NCI-H2196 (cell line): ENCODE data around the gene SLC38A10.
A peak's percentile ranks its signal among the peaks of the same experiment; 100 is the strongest.
"Not testable (repeated sequence)": the region's sequence is repeated elsewhere in the genome, so short reads cannot be mapped to it uniquely, and the experiment has no call there.

Experiments used
- DNase-seq: peaks from one replicate; lab custom pipeline; 2025; ENCODE audit not compliant: unreplicated experiment; lab: John Stamatoyannopoulos, UW

SLC38A10 gene

GRCh38 chr17:81313776-81314397 lies 18.8 kb upstream of the SLC38A10 start:
- no peak for DNase-seq

- no peak for DNase-seq
Observed at GRCh38 chr17:81312624-81313325, 17.7 kb upstream of the SLC38A10 start.

GRCh38 chr17:81311946-81312345 lies 16.8 kb upstream of the SLC38A10 start:
- no peak for DNase-seq

- DNase-seq = no peak
Observed at GRCh38 chr17:81310949-81311550, 15.9 kb upstream of the SLC38A10 start.

- DNase-seq = no peak
Observed at GRCh38 chr17:81309859-81310839, 15.0 kb upstream of the SLC38A10 start.

- no peak for DNase-seq
Observed at GRCh38 chr17:81309140-81309858, 14.2 kb upstream of the SLC38A10 start.

GRCh38 chr17:81308784-81309139 lies 13.7 kb upstream of the SLC38A10 start:
- DNase-seq = not testable (repeated sequence)

GRCh38 chr17:81307636-81308560 lies 12.8 kb upstream of the SLC38A10 start:
- no peak for DNase-seq

GRCh38 chr17:81306898-81307510 lies 11.9 kb upstream of the SLC38A10 start:
- no peak for DNase-seq

GRCh38 chr17:81306491-81306890 lies 11.4 kb upstream of the SLC38A10 start:
- peak; percentile 20 for DNase-seq

- no peak for DNase-seq
Observed at GRCh38 chr17:81305051-81305630, 10.0 kb upstream of the SLC38A10 start.

- no peak for DNase-seq
Observed at GRCh38 chr17:81304196-81305015, 9.3 kb upstream of the SLC38A10 start.

- DNase-seq = no peak
Observed at GRCh38 chr17:81303385-81303784, 8.3 kb upstream of the SLC38A10 start.

- no peak for DNase-seq
Observed at GRCh38 chr17:81302861-81303333, 7.8 kb upstream of the SLC38A10 start.

GRCh38 chr17:81302324-81302723 lies 7.2 kb upstream of the SLC38A10 start:
- DNase-seq = no peak

- DNase-seq = no peak
Observed at GRCh38 chr17:81301195-81302144, 6.4 kb upstream of the SLC38A10 start.
